ENCODE data around the gene PFN1. TPM values are rescaled to one million over a fixed set of nuclear protein-coding genes. Genes with fewer than 3 reads are reported as not detected.
A peak's percentile ranks its signal among the peaks of the same experiment; 100 is the strongest.
"Not testable (repeated sequence)": the region's sequence is repeated elsewhere in the genome, so short reads cannot be mapped to it uniquely, and the experiment has no call there.

PFN1 gene
- total RNA-seq, 1 donor from 2014 or later = 370 TPM

DNA sequence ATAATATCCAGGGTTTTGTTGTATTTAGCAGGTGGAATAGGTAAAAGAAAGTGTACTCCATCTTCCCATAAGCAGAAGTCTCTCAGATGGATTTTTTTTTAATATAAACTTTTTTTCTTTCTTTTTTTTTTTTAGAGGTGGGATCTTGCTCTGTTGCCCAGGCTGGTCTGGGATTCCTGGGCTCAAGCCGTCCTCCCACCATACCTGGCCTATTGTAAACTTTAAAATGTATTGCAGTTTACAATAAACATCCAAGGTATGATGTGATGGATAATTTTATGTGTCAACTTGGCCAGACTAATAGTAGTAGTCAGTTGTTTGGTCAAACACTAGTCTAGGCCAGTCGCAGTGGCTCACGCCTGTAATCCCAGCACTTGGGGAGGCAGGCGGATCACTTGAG is 27.0 kb downstream of the PFN1 start:
- no peaks in the 10 kb centered on the region for H3K36me3 Mint-ChIP-seq
- H3K4me3 Mint-ChIP-seq = no peak overlapping the region
- TF ChIP-seq, protein P1, sequence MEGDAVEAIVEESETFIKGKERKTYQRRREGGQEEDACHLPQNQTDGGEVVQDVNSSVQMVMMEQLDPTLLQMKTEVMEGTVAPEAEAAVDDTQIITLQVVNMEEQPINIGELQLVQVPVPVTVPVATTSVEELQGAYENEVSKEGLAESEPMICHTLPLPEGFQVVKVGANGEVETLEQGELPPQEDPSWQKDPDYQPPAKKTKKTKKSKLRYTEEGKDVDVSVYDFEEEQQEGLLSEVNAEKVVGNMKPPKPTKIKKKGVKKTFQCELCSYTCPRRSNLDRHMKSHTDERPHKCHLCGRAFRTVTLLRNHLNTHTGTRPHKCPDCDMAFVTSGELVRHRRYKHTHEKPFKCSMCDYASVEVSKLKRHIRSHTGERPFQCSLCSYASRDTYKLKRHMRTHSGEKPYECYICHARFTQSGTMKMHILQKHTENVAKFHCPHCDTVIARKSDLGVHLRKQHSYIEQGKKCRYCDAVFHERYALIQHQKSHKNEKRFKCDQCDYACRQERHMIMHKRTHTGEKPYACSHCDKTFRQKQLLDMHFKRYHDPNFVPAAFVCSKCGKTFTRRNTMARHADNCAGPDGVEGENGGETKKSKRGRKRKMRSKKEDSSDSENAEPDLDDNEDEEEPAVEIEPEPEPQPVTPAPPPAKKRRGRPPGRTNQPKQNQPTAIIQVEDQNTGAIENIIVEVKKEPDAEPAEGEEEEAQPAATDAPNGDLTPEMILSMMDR (IDR thresholded peaks at IDR 0.05; ENCODE audit: unreplicated experiment) = no peak
- H3K9me3 Mint-ChIP-seq = no peaks in the 10 kb centered on the region
- H3K27me3 Mint-ChIP-seq (ENCODE audit: low read depth) = no peaks in the 10 kb centered on the region
- peaks cover 11% of the 10 kb centered on the region for H3K4me1 Mint-ChIP-seq
- DNase-seq (ENCODE audit: low spot score in 2 of 2, unreplicated experiment in 2 of 2) = no peak
- H3K27ac Mint-ChIP-seq = no peak overlapping the region

DNA sequence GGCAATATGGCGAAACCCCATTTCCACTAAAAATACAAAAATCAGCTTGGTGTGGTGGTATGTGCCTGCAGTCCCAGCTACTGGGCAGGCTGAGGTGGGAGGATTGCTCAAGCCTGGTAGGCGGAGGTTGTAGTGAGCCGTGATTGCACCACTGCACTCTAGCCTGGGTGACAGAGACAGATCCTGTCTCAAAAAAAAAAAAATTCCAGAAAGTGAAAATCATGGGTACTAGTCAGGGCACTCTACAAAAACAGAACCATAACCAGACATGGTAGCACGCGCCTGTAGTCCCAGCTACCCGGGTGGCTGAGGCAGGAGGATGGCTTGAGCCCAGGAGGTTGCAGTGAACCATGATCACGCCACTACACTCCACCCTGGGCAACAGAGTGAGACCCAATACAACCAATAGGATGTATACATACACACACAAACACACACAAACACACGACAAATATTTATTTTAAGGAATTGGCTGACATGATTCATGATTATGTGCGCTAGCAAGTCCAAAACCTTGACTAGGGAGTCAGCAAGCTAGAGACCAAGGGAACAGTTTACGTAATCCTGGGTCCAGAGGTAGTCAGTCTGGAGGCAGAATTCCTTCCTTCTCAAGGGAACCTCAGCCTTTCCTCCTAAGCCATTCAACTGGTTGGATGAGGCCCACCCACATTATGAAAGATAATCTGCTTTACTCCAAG is 27.8 kb downstream of the PFN1 start:
- Mint-ChIP-seq H3K27ac (peak overlapping the region; percentile 16), H3K36me3 (no peaks in the 10 kb centered on the region), H3K4me3 (no peak overlapping the region), H3K27me3 (ENCODE audit: low read depth) (no peaks in the 10 kb centered on the region), H3K9me3 (no peaks in the 10 kb centered on the region), H3K4me1 (peaks cover 11% of the 10 kb centered on the region)
- no peak for DNase-seq (ENCODE audit: low spot score in 2 of 2, unreplicated experiment in 2 of 2)
- TF ChIP-seq, protein P1 (IDR thresholded peaks at IDR 0.05; ENCODE audit: unreplicated experiment) = no peak

DNA sequence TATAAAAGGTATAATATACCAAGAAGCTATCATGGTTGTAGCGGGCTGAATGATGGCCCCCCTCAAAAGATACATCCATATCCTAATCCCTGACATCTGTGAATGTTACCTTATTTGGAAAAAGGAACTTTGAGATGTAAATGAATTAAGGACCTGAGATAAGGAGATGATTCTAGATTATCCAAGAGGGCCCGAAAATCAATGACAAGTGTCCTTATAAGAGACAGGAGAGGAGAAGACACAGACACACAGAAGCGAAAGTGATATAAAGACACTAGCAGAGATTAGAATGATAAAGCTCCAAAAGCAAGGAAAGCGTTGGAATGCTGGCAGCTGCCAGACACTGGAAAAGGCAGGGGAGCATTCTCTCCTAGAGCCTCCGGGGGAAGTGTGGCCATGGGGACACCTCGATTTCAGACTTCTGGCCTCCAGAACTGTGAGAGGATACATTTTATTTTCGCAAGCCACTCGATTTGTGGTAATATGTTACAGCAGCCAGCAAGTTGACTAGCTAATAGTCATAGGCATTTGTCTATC is 28.8 kb downstream of the PFN1 start:
- H3K27me3 Mint-ChIP-seq (ENCODE audit: low read depth) = no peaks in the 10 kb centered on the region
- peaks cover 11% of the 10 kb centered on the region for H3K4me1 Mint-ChIP-seq
- TF ChIP-seq, protein P1 (IDR thresholded peaks at IDR 0.05; ENCODE audit: unreplicated experiment) = no peak
- no peak for DNase-seq (ENCODE audit: low spot score in 2 of 2, unreplicated experiment in 2 of 2)
- no peaks in the 10 kb centered on the region for H3K9me3 Mint-ChIP-seq
- no peaks in the 10 kb centered on the region for H3K36me3 Mint-ChIP-seq
- H3K4me3 Mint-ChIP-seq = peak overlapping the region; percentile 4
- H3K27ac Mint-ChIP-seq = peak overlapping the region; percentile 78

DNA sequence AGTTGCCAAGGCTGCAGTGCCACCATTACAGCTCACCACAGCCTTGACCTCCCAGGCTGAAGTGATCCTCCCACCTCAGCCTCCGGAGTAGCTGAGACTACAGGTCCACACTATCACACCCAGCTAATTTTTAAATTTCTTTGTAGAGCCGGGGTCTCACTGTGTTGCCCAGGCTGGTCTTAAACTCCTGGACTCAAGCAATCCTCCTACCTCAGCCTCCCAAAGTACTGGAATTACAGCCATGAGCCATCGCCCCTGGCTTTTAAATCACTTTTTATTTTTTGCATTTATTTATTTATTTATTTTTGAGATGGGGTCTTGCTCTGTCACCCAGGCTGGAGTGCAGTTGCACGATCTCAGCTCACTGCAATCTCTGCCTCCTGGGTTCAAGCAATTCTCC is 33.8 kb downstream of the PFN1 start:
- DNase-seq (ENCODE audit: low spot score in 2 of 2, unreplicated experiment in 2 of 2); H3K9me3 Mint-ChIP-seq; H3K27ac Mint-ChIP-seq; H3K4me3 Mint-ChIP-seq; H3K36me3 Mint-ChIP-seq; H3K27me3 Mint-ChIP-seq (ENCODE audit: low read depth): not testable (repeated sequence)
- H3K4me1 Mint-ChIP-seq = peaks cover 18% of the 10 kb centered on the region

DNA sequence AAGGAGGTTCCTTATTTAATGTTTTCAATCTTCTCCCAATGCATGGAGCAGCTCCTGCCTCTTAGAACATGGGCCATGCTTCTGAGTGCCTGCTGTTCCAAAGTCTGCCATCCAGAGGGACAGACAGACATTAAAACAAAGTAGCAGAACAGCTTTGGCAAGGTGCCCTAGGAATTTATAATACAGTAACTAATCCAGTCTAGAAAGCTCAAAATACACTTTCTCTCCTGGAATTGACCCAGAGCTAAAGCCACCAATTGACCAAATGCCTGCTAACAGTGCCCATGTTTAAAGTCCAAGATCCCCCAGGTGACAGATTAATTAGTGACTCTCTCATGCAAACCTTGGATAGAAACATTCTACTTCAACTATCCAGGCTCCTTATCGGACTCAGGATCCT is 34.3 kb downstream of the PFN1 start:
- no peak overlapping the region for H3K4me3 Mint-ChIP-seq
- TF ChIP-seq, protein P1 (IDR thresholded peaks at IDR 0.05; ENCODE audit: unreplicated experiment) = no peak
- DNase-seq (ENCODE audit: low spot score in 2 of 2, unreplicated experiment in 2 of 2) = no peak
- H3K27ac Mint-ChIP-seq = peak overlapping the region; percentile 22
- no peaks in the 10 kb centered on the region for H3K27me3 Mint-ChIP-seq (ENCODE audit: low read depth)
- no peaks in the 10 kb centered on the region for H3K36me3 Mint-ChIP-seq
- H3K9me3 Mint-ChIP-seq = no peaks in the 10 kb centered on the region
- peaks cover 17% of the 10 kb centered on the region for H3K4me1 Mint-ChIP-seq

DNA sequence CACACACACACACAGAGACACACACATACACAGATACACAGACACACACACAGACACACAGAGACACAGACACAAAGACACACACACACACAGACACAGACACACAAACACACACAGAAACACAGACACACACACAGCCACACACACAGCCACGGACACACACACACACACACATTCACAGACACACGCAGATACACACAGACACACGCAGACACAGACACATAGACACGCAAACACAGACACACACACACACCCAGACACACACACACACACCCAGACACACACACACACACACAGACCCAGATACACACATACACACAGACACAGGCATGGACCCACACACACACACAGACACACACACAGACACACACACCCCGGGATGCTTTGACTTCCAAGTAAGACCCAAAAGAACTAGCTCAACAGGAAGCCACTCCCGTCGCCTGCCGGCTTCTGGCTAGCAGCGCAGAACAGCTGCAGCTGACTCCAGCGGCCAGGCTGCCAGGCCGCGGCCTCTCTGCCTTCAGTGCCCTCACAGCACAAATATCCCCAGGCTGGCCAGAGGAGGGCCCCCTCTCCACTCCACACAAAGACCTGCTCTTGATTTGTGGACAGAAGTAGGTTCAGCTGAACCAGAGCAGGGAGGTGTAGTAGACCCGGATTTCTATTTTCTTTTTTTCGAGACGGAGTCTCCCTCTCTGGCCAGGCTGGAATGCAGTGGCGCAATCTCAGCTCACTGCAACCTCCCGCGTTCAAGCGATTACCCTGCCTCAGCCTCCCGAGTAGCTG is 39.4 kb downstream of the PFN1 start:
- TF ChIP-seq, protein P1 (IDR thresholded peaks at IDR 0.05; ENCODE audit: unreplicated experiment) = peak; percentile 48
- peak in 1 of 2 experiments; percentile 73 for DNase-seq (ENCODE audit: low spot score in 2 of 2, unreplicated experiment in 2 of 2)
- Mint-ChIP-seq H3K4me1 (peaks cover 13% of the 10 kb centered on the region), H3K27me3 (ENCODE audit: low read depth) (no peaks in the 10 kb centered on the region), H3K4me3 (no peak overlapping the region), H3K9me3 (no peaks in the 10 kb centered on the region), H3K27ac (no peak overlapping the region), H3K36me3 (no peaks in the 10 kb centered on the region)
